AG09309 (cell line): ENCODE results near the gene KIF5A.

Source experiments
- DNase-seq: peaks from one replicate; pipeline ENCODE4 v3.0.0-alpha.2; 2010; ENCODE audit warnings: low read depth
- H3K4me3 ChIP-seq: 2 replicates; pipeline ENCODE4 v1.5.1; 2011; ENCODE audit warnings: mild to moderate bottlenecking, low read depth, low read length, moderate library complexity; ENCODE audit not compliant: control insufficient read depth
- CTCF ChIP-seq: IDR thresholded peaks from 2 replicates; pipeline ENCODE4 v1.5.1; 2011; ENCODE audit warnings: mild to moderate bottlenecking, low read depth, low read length, inconsistent platforms; ENCODE audit not compliant: insufficient read depth, control insufficient read depth; ENCODE audit errors: missing control alignments

KIF5A gene

GRCh38 chr12:57628280-57629191 is 78.7 kb downstream of the KIF5A start:
- DNase-seq, result no peak
- no peak overlapping the region for H3K4me3 ChIP-seq

GRCh38 chr12:57629897-57630471 is 80.1 kb downstream of the KIF5A start:
- DNase-seq, result no peak
- TF ChIP-seq CTCF, result no peak
- H3K4me3 ChIP-seq, result no peak overlapping the region

More at GRCh38 chr12:57628280-57629191, 78.7 kb downstream of the KIF5A start:
- TF ChIP-seq CTCF, result no peak

- no peak for TF ChIP-seq CTCF
- DNase-seq, result no peak
- H3K4me3 ChIP-seq, result no peak overlapping the region
Measured at GRCh38 chr12:57630891-57631433, 81.1 kb downstream of the KIF5A start.

GRCh38 chr12:57631566-57632072 is 81.8 kb downstream of the KIF5A start:
- TF ChIP-seq CTCF, result no peak
- H3K4me3 ChIP-seq, result peak overlapping the region; percentile 59
- DNase-seq, result no peak

GRCh38 chr12:57632073-57632957 is 82.5 kb downstream of the KIF5A start:
- TF ChIP-seq CTCF, result no peak
- H3K4me3 ChIP-seq, result peak overlapping the region; percentile 59
- DNase-seq, result no peak

- H3K4me3 ChIP-seq, result peak within 1 kb of the TSS; percentile 59
- no peak for DNase-seq
- peak; percentile 84 for TF ChIP-seq CTCF
Measured at GRCh38 chr12:57632958-57633840, 83.4 kb downstream of the KIF5A start, which contains the start of gene B4GALNT1. B4GALNT1 (minus strand) TSS chr12:57633201; CDS start chr12:57632132, 1,069 bp downstream.
